OCI-LY7 (cell line): ENCODE results near the gene PIGBOS1. TPM values are rescaled to one million over a fixed set of nuclear protein-coding genes. Genes with fewer than 3 reads are reported as not detected.

ENCODE experiments used
- BruUV-seq: library from RNA; stranded (reverse); fragments of 400-500 nt; replicated peaks from 2 replicates; lab custom pipeline; 2021; lab: Mats Ljungman, UMichigan
- CTCF ChIA-PET: fragments of 300-600 bp; sonication (Branson Sonifier 250); formaldehyde crosslinking; loops from one replicate; lab custom pipeline; 2022; ENCODE audit warnings: antibody characterized with exemption; ENCODE audit not compliant: unreplicated experiment; lab: Charles Lee
- POLR2A ChIA-PET: fragments of 300-600 bp; sonication (Branson Sonifier 250); formaldehyde crosslinking; loops from one replicate; lab custom pipeline; 2022; ENCODE audit warnings: antibody characterized with exemption; lab: Charles Lee
- DNase-seq: peaks from one replicate; pipeline ENCODE4 v3.0.0-alpha.2; 2015; ENCODE audit warnings: low spot score
- H2AFZ ChIP-seq: fragments of 200-600 bp; sonication (generic), shearing (Covaris generic); 2 replicates; pipeline ENCODE4 v1.6.1; 2014; ENCODE audit warnings: mild to moderate bottlenecking, antibody characterized with exemption, low read length, moderate library complexity
- H3K27ac ChIP-seq: fragments of 200-600 bp; sonication (generic); 2 replicates; pipeline ENCODE4 v1.5.1; 2014; ENCODE audit warnings: mixed run types, low read depth, mild to moderate bottlenecking, moderate library complexity, low read length, inconsistent platforms; ENCODE audit not compliant: poor library complexity, severe bottlenecking
- H3K36me3 ChIP-seq: fragments of 200-600 bp; sonication (generic); 2 replicates; pipeline ENCODE4 v1.6.1; 2014; ENCODE audit warnings: mild to moderate bottlenecking, antibody characterized with exemption, low read length, moderate library complexity, mixed read lengths; ENCODE audit not compliant: insufficient read depth
- H3K4me1 ChIP-seq: fragments of 200-600 bp; sonication (generic); 2 replicates; pipeline ENCODE4 v1.5.1; 2014; ENCODE audit warnings: mild to moderate bottlenecking, low read length; ENCODE audit not compliant: insufficient read depth, poor library complexity, severe bottlenecking
- H3K4me2 ChIP-seq: fragments of 200-600 bp; sonication (generic); 2 replicates; pipeline ENCODE4 v1.6.1; 2014; ENCODE audit warnings: mild to moderate bottlenecking, low read length
- H3K4me3 ChIP-seq: fragments of 200-600 bp; sonication (generic); 2 replicates; pipeline ENCODE4 v1.5.1; 2014; ENCODE audit warnings: mild to moderate bottlenecking, low read depth, low read length; ENCODE audit not compliant: poor library complexity, severe bottlenecking
- H3K79me2 ChIP-seq: fragments of 200-600 bp; sonication (generic); 2 replicates; pipeline ENCODE4 v1.6.1; 2016; ENCODE audit warnings: low read depth, mild to moderate bottlenecking, low read length, moderate library complexity, mixed read lengths; ENCODE audit not compliant: insufficient read depth
- H3K9me2 ChIP-seq: fragments of 200-600 bp; sonication (generic); 2 replicates; pipeline ENCODE4 v1.6.1; 2016; ENCODE audit warnings: mild to moderate bottlenecking, low read length, mixed read lengths; ENCODE audit not compliant: insufficient read depth
- H3K9me3 ChIP-seq: fragments of 200-600 bp; sonication (generic); 2 replicates; pipeline ENCODE4 v1.6.1; 2014; ENCODE audit warnings: mild to moderate bottlenecking, mixed run types, low read length, mixed read lengths
- H4K20me1 ChIP-seq: fragments of 200-600 bp; sonication (generic); 2 replicates; pipeline ENCODE4 v1.6.1; 2014; ENCODE audit warnings: mild to moderate bottlenecking, antibody characterized with exemption, low read length, moderate library complexity, mixed read lengths; ENCODE audit not compliant: insufficient read depth
- CTCF ChIP-seq: fragments of 200-600 bp; sonication (generic); conservative IDR thresholded peaks from 2 replicates; pipeline ENCODE4 v1.5.1; 2014; ENCODE audit warnings: mild to moderate bottlenecking, antibody characterized with exemption, low read length, moderate library complexity, mixed read lengths
- EZH2phosphoT487 ChIP-seq: fragments of 200-600 bp; sonication (generic); IDR thresholded peaks from 2 replicates; pipeline ENCODE4 v1.6.1; 2018; ENCODE audit warnings: low read depth, borderline replicate concordance, mild to moderate bottlenecking, mixed run types, antibody characterized with exemption, low read length, moderate library complexity, mixed read lengths
- intact Hi-C: fragments of 100-400 bp; cut with micrococcal nuclease; formaldehyde crosslinking; loops from one replicate; pipeline ENCODE4 v1.10.0; 2022; ENCODE audit not compliant: unreplicated experiment
- total RNA-seq, 2 experiments: library from RNA; depleted of rRNA in 1 of 2; stranded (reverse); fragments of >200 nt in 1 of 2; shearing (Covaris generic) in 1 of 2; gene quantifications; 2 replicates each; pipeline ENCODE4 v1.2.3, GENCODE V29; 2014 to 2022

Gene PIGBOS1
- total RNA-seq, 2 experiments from 2014 or later = 10.4 to 14.8 TPM

GRCh38 chr15:55322467-55322866, 3.5 kb upstream of the PIGBOS1 start:
- POLR2A ChIA-PET = interaction anchor here (1.1 kb wide), 1 partner anchor 125 kb away, joined by 3 read pairs; no protein-coding TSS in a partner anchor
- H3K9me3 ChIP-seq = 0 out of 2 replicates have a peak, but pooled peaks cover 3% of the 10 kb centered on the region
- no peak overlapping the region for H2AFZ ChIP-seq
- DNase-seq = no peak
- no peaks in the 10 kb centered on the region for H3K9me2 ChIP-seq
- H3K4me3 ChIP-seq = no peak overlapping the region
- TF ChIP-seq CTCF (no peak), EZH2phosphoT487 (no peak)
- intact Hi-C loops = no loop called here
- H3K79me2 ChIP-seq = peaks cover 44% of the 10 kb centered on the region
- H3K4me1 ChIP-seq = peaks cover 25% of the 10 kb centered on the region
- H3K27ac ChIP-seq = no peak overlapping the region
- no TSS peak for BruUV-seq
- H3K4me2 ChIP-seq = no peak overlapping the region
- H4K20me1 ChIP-seq = no peaks in the 10 kb centered on the region
- CTCF ChIA-PET = no interaction called here
- peaks cover 24% of the 10 kb centered on the region for H3K36me3 ChIP-seq

GRCh38 chr15:55320963-55321362, 2.0 kb upstream of the PIGBOS1 start:
- TF ChIP-seq EZH2phosphoT487 (no peak), CTCF (no peak)
- Histone ChIP-seq H3K4me3 (peak overlapping the region; percentile 82), H3K9me2 (no peaks in the 10 kb centered on the region), H2AFZ (no peak overlapping the region), H3K4me1 (peaks cover 27% of the 10 kb centered on the region), H3K27ac (no peak overlapping the region), H3K36me3 (peaks cover 26% of the 10 kb centered on the region), H4K20me1 (no peaks in the 10 kb centered on the region), H3K4me2 (peak overlapping the region; percentile 100), H3K79me2 (peaks cover 55% of the 10 kb centered on the region), H3K9me3 (0 out of 2 replicates have a peak, but pooled peaks cover 3% of the 10 kb centered on the region)
- DNase-seq = no peak
- intact Hi-C loops = no loop called here
- BruUV-seq = no TSS peak
- ChIA-PET CTCF (no interaction called here), POLR2A (no interaction called here)

GRCh38 chr15:55320238-55320550, 1.3 kb upstream of the PIGBOS1 start:
- Histone ChIP-seq H3K9me3 (0 out of 2 replicates have a peak, but pooled peaks cover 3% of the 10 kb centered on the region), H3K79me2 (peaks cover 55% of the 10 kb centered on the region), H3K9me2 (no peaks in the 10 kb centered on the region), H3K4me3 (peak overlapping the region; percentile 82), H3K36me3 (peaks cover 26% of the 10 kb centered on the region), H3K27ac (peak overlapping the region; percentile 67), H3K4me1 (peaks cover 22% of the 10 kb centered on the region), H2AFZ (peak overlapping the region; percentile 69; the same call in 1 of the 2 replicates), H3K4me2 (peak overlapping the region; percentile 100), H4K20me1 (no peaks in the 10 kb centered on the region)
- intact Hi-C loops = no loop called here
- TF ChIP-seq EZH2phosphoT487 (no peak), CTCF (no peak)
- ChIA-PET CTCF (no interaction called here), POLR2A (interaction anchor here (1.6 kb wide), 1 partner anchor 88 kb away, joined by 8 read pairs; the partner anchor contains the start of genes CCPG1 and PIERCE2)
- no TSS peak for BruUV-seq
- DNase-seq = no peak
